Lower leg skin (tissue), 4 donors: ENCODE measurements around the gene BICRA. TPM values are rescaled to one million over a fixed set of nuclear protein-coding genes. Genes with fewer than 3 reads are reported as not detected.
"Not testable (repeated sequence)": the region's sequence is repeated elsewhere in the genome, so short reads cannot be mapped to it uniquely, and the experiment has no call there.

Experiments
- DNase-seq, 2 donors: peaks; one replicate each; pipeline ENCODE4 v3.0.0-alpha.2; 2019; ENCODE audit warnings: low spot score in 2 of 2
- H3K4me3 ChIP-seq: fragments of 200-600 bp; sonication (generic); 2 replicates; pipeline ENCODE4 v1.5.1; 2017; ENCODE audit warnings: mild to moderate bottlenecking, low read depth; ENCODE audit not compliant: poor library complexity, severe bottlenecking
- CTCF ChIP-seq, 3 donors: fragments of 450-650 bp; IDR thresholded peaks; one replicate each; pipeline ENCODE4 v1.5.1; 2016; ENCODE audit warnings: antibody characterized with exemption in 3 of 3, mild to moderate bottlenecking in 3 of 3, moderate library complexity in 2 of 3
- POLR2A ChIP-seq, 2 donors: fragments of 450-650 bp; IDR thresholded peaks; one replicate each; pipeline ENCODE4 v1.6.1; 2016 to 2017; ENCODE audit warnings: antibody characterized with exemption in 2 of 2, mild to moderate bottlenecking in 1 of 2, moderate library complexity in 1 of 2
- WGBS, 2 donors: methylation state at CpG; one replicate each; pipeline ENCODE4 v1.1.5; 2018; 5-methylcytosine and 5-hydroxymethylcytosine counted together
- intact Hi-C: fragments of 100-400 bp; cut with DNase I; formaldehyde crosslinking; loops from one replicate; pipeline ENCODE4 v1.15.0; 2023; ENCODE audit warnings: low total_unique reads
- total RNA-seq, 4 donors: library from RNA; depleted of rRNA; stranded (reverse); fragments of >200 nt; gene quantifications; one replicate each; pipeline ENCODE4 v1.1.0, GENCODE V29; 2016

Gene BICRA
- total RNA-seq, 4 donors from 2014 or later = 12.5 to 25.4 (median 18.4) TPM

- intact Hi-C loops = no loop called here
- 56 to 57% methylated on average over 4 of the region's 4 CpGs for WGBS, 2 donors
- no peak for DNase-seq
- no peak for TF ChIP-seq CTCF (IDR thresholded peaks at IDR 0.05)
- TF ChIP-seq POLR2A (IDR thresholded peaks at IDR 0.05) = no peak
- H3K4me3 ChIP-seq = no peak overlapping the region
Measured at GRCh38 chr19:47633517-47633916, 24.6 kb downstream of the BICRA start.

- intact Hi-C loops = no loop called here
- no peak for DNase-seq
- TF ChIP-seq CTCF (IDR thresholded peaks at IDR 0.05) (no peak), POLR2A (IDR thresholded peaks at IDR 0.05) (no peak)
- WGBS, 2 donors = 64 to 66% methylated on average over 11 of the region's 11 CpGs
- H3K4me3 ChIP-seq = no peak overlapping the region
Measured at GRCh38 chr19:47633996-47634395, 25.1 kb downstream of the BICRA start.

GRCh38 chr19:47635152-47635754, 26.3 kb downstream of the BICRA start:
- DNase-seq, H3K4me3 ChIP-seq, intact Hi-C loops: not testable (repeated sequence)
- 78 to 82% methylated on average over 6 of the region's 6 CpGs for WGBS, 2 donors

GRCh38 chr19:47637550-47637949, 28.6 kb downstream of the BICRA start:
- intact Hi-C loops = no loop called here
- H3K4me3 ChIP-seq = no peak overlapping the region
- DNase-seq = no peak
- TF ChIP-seq CTCF (IDR thresholded peaks at IDR 0.05) = no peak
- TF ChIP-seq POLR2A (IDR thresholded peaks at IDR 0.05) = no peak
- WGBS, 2 donors = 76 to 88% methylated on average over 10 of the region's 11 CpGs

GRCh38 chr19:47641891-47642485, 33.1 kb downstream of the BICRA start:
- DNase-seq = no peak
- H3K4me3 ChIP-seq = no peak overlapping the region
- TF ChIP-seq POLR2A (IDR thresholded peaks at IDR 0.05) = no peak
- TF ChIP-seq CTCF (IDR thresholded peaks at IDR 0.05) = no peak
- intact Hi-C loops = no loop called here
- 81 to 87% methylated on average over 5 of the region's 5 CpGs for WGBS, 2 donors

- H3K4me3 ChIP-seq = no peak overlapping the region
- WGBS, 2 donors = 70 to 79% methylated on average over 5 of the region's 5 CpGs
- intact Hi-C loops = no loop called here
- no peak for DNase-seq
- TF ChIP-seq CTCF (IDR thresholded peaks at IDR 0.05) (no peak), POLR2A (IDR thresholded peaks at IDR 0.05) (no peak)
Measured at GRCh38 chr19:47643281-47643680, 34.3 kb downstream of the BICRA start.
